Mucosa of rectum (tissue), 2 donors: ENCODE data around the gene ZNF804B.

Source experiments
- H3K27ac ChIP-seq, 2 donors: one replicate each; pipeline ENCODE4 v1.7.0; 2013; ENCODE audit warnings: inconsistent platforms in 2 of 2, low read depth in 2 of 2, low read length in 2 of 2
- H3K27me3 ChIP-seq, 2 donors: one replicate each; pipeline ENCODE4 v1.7.0; 2013; ENCODE audit warnings: low read length in 2 of 2; ENCODE audit not compliant: control insufficient read depth in 2 of 2, insufficient read depth in 2 of 2
- H3K36me3 ChIP-seq, 2 donors: one replicate each; pipeline ENCODE4 v1.7.0; 2013; ENCODE audit warnings: low read length in 2 of 2; ENCODE audit not compliant: control insufficient read depth in 2 of 2, insufficient read depth in 2 of 2
- H3K4me1 ChIP-seq, 2 donors: one replicate each; pipeline ENCODE4 v1.7.0; 2013; ENCODE audit warnings: low read length in 2 of 2, mild to moderate bottlenecking in 1 of 2; ENCODE audit not compliant: control insufficient read depth in 2 of 2, insufficient read depth in 2 of 2
- H3K4me3 ChIP-seq, 2 donors: one replicate each; pipeline ENCODE4 v1.7.0; 2013; ENCODE audit warnings: low read length in 2 of 2
- H3K9ac ChIP-seq, 2 donors: one replicate each; pipeline ENCODE4 v1.7.0; 2013; ENCODE audit warnings: low read length in 2 of 2, low read depth in 1 of 2, mild to moderate bottlenecking in 1 of 2
- H3K9me3 ChIP-seq, 2 donors: one replicate each; pipeline ENCODE4 v1.7.0; 2013; ENCODE audit warnings: low read length in 2 of 2; ENCODE audit not compliant: control insufficient read depth in 2 of 2
- donor health status: healthy.
- donor health status: Normal muscosa, but diverticular disease.

The ZNF804B gene

DNA sequence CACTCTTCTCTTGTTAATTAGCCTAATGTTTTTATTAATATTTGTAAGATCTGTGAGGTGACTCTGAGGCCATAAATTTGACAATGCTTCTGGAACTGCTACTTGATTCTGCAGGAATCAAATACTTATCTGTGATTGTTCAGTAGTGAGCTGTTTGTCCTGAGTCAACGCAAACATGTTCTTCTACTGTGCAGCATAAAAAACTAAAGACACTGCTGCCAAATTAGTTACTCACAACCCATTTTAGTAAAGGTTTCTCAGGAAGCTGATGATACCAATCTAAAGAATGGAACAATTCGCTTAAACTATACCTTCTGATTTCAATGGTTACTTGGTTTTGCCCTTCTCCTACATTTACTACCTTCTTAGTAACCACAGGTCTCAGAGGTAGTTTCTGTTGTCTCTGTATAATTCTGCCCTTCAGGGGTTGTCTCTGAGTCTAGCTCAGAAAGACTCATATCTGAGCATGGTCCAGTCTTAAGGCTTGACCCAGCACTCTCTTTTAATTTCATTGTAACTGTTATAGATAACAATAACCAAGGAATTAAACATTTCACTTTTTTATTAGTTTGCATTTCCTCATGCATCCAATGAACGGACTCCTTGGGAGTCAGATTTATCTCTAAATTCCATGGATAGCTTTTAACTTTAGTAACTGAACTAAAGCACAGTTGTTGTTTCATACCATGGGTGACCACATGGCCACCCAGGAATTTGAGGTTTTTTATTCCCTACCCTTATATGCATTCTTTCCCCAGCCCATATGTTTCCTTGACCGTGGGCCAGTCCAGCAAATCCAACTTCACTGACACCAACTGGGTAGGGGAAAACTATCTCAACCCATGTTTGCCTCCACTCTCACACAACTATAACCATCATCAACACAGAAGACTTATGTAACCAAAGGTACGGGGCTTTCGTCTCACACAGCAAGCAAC lies 345.5 kb downstream of the ZNF804B start:
- H3K9ac ChIP-seq: no peak overlapping the region
- H3K27me3 ChIP-seq: no peaks in the 10 kb centered on the region
- H3K36me3 ChIP-seq: no peaks in the 10 kb centered on the region
- no peak overlapping the region for H3K4me3 ChIP-seq
- H3K27ac ChIP-seq: no peak overlapping the region
- no peaks in the 10 kb centered on the region for H3K9me3 ChIP-seq
- H3K4me1 ChIP-seq: no peaks in the 10 kb centered on the region

DNA sequence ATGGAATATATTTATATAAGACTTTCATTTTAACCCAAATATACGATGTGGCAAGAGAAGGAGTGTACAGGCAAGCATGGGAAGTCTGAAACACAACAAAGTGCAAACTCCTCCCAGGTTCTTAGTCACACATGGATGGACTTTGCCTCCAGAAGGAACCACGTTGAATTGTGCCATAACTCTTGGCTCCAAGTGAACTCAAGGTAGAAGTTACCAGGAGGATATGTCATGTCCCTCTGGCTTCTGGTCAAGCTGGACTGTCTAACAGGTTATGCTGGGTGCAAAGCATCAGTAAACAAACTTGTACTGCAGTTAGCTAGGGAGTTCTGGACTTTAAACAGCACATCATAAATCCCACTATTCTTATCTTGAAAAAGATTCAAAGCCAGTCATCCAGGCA lies 364.4 kb downstream of the ZNF804B start:
- no peak overlapping the region for H3K9ac ChIP-seq
- H3K36me3 ChIP-seq: no peaks in the 10 kb centered on the region
- H3K27ac ChIP-seq: no peak overlapping the region
- H3K27me3 ChIP-seq: no peaks in the 10 kb centered on the region
- no peaks in the 10 kb centered on the region for H3K9me3 ChIP-seq
- H3K4me1 ChIP-seq: no peaks in the 10 kb centered on the region
- H3K4me3 ChIP-seq: no peak overlapping the region

DNA sequence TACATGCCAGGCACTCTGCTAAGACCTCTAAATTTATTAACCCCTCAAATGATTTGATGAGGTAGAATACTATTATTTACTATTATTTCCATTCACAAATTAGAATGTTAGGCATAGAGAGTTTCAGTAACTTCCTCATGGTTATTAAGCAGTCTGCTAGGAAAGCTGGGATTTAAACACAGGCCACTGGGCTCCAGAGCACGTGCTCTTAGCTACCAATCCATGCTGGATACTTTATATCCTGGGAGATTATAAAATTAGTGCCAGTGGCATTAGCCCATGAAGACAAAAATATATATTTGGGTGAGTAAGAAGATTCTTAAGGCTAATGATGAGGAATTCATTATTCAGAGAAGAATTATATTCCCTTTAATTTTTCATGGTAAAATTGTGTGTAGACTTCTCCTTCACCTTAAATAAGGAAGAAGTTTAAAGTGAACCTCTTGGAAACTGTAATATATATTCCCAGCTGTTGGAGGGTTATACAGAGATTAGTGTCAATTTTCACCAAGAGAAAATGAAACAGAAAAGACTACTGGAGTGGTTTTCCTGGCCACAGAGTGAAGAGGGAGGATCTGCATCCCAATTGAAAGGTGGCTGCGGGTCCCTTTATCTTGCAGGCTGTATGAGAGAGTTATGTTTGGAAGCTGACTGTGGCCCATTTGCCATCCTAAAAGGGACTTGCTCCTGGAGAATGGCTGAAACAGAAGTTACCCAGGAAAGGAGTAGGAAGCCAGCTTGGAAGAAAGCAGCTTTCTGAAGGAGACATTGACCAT lies 370.3 kb downstream of the ZNF804B start:
- no peak overlapping the region for H3K27ac ChIP-seq
- H3K9ac ChIP-seq: no peak overlapping the region
- no peak overlapping the region for H3K4me3 ChIP-seq
- H3K9me3 ChIP-seq: peaks cover 0 to 2% of the 10 kb centered on the region in 2 donors
- H3K27me3 ChIP-seq: no peaks in the 10 kb centered on the region
- H3K4me1 ChIP-seq: no peaks in the 10 kb centered on the region
- no peaks in the 10 kb centered on the region for H3K36me3 ChIP-seq

DNA sequence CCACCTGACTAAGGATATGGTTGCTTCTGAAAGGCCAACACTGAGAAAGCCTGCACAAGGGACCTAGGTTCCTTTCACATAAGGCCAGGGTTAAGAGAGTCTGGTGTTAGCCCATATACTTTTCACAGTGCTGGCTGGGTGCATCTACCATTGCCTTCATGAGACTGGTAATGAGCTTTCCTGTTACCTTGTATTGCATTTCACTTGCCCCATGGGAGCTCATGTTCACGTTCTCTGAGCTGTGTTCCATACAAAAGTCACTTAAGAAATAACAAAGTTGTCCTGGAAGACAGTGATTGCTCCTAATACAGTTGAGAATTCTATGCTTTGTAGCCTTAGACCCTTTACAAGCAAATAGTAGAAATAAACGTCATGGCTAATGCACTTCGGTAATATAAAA lies 373.9 kb downstream of the ZNF804B start:
- Histone ChIP-seq H3K4me3 (no peak overlapping the region), H3K9me3 (peaks cover 0 to 2% of the 10 kb centered on the region in 2 donors), H3K36me3 (no peaks in the 10 kb centered on the region), H3K27me3 (no peaks in the 10 kb centered on the region), H3K27ac (no peak overlapping the region), H3K9ac (no peak overlapping the region), H3K4me1 (no peaks in the 10 kb centered on the region)

DNA sequence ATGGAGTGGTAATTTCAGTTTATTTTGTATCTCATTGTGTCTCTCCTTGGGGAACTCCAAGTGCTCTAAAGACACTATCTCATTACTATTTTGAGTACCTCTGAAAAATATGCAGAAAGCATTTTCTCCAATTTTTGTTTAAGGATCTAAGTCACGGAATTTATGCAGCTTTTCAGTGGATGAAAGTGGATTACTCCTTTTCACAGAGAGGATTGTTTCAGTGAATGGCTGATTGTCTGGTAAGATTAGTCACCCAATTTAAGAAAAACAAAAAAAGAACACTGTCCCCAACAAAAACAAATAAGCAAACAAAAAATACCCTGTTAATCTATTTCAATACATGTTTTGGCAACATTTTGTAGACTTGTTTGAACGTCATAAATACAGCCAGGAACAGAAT lies 374.3 kb downstream of the ZNF804B start:
- Histone ChIP-seq H3K4me3 (no peak overlapping the region), H3K9ac (no peak overlapping the region), H3K36me3 (no peaks in the 10 kb centered on the region), H3K4me1 (no peaks in the 10 kb centered on the region), H3K27me3 (no peaks in the 10 kb centered on the region), H3K9me3 (peaks cover 0 to 2% of the 10 kb centered on the region in 2 donors), H3K27ac (no peak overlapping the region)

DNA sequence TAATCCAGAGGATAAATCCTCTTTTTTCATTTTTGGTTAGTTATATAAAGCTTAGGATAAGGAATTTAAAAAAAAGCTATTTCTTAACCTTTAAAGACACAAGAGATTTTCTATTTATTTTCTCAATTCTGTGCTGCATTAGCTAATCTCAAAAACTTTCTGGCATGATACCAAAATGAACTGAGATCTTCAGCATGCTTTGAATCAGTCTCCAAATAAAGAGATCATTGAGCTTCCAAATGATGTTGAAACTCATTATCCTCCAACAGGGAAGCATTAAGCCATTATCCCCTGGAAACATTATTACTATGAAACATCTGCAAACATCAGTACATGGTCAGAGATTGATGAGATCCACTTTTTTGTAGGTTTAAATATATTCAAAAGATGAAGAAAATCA lies 386.3 kb downstream of the ZNF804B start:
- Histone ChIP-seq H3K27ac (no peak overlapping the region), H3K4me1 (no peaks in the 10 kb centered on the region), H3K4me3 (no peak overlapping the region), H3K9ac (no peak overlapping the region), H3K9me3 (no peaks in the 10 kb centered on the region), H3K27me3 (no peaks in the 10 kb centered on the region), H3K36me3 (no peaks in the 10 kb centered on the region)

DNA sequence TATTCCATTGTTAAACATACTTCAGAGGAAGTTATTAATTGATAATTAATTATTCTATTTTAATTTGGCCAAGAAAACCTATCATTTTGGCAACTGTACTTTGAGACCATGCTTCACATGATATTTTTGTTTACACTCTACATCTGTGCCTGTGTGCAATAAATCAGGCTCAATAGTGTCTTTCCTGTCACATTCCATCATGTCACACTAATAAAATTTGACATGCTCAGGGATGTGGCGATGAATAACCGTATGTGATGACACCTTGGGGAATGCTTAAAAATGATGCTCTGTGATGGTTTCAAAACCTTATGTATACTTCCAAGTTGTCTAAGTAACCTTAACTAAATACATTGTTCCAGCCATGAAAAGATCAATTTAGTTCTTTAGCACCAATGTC lies 400.6 kb downstream of the ZNF804B start:
- no peaks in the 10 kb centered on the region for H3K27me3 ChIP-seq
- H3K36me3 ChIP-seq: no peaks in the 10 kb centered on the region
- no peaks in the 10 kb centered on the region for H3K4me1 ChIP-seq
- H3K27ac ChIP-seq: no peak overlapping the region
- H3K9me3 ChIP-seq: no peaks in the 10 kb centered on the region
- H3K9ac ChIP-seq: no peak overlapping the region
- H3K4me3 ChIP-seq: no peak overlapping the region

DNA sequence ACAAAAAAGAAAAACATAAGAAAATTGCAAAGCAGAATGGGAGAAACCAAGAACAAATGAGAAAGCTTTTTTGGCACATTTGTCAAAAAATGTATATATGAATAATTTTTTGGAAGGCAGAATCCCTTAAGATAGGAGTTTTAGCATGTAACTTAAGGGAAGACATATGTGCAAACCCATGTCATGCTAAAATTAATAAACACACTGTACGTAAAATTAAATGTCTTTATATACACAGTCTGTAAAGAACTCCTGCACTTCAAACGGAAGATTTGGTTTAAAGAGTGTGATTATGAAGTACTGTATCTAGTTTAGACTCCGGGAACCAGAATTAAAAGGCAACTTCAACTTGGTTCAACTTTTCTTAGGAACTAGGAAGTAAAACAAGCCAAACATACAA lies 405.9 kb downstream of the ZNF804B start:
- H3K9me3 ChIP-seq: no peaks in the 10 kb centered on the region
- H3K4me1 ChIP-seq: no peaks in the 10 kb centered on the region
- H3K27ac ChIP-seq: no peak overlapping the region
- H3K9ac ChIP-seq: no peak overlapping the region
- H3K36me3 ChIP-seq: no peaks in the 10 kb centered on the region
- no peaks in the 10 kb centered on the region for H3K27me3 ChIP-seq
- H3K4me3 ChIP-seq: no peak overlapping the region

DNA sequence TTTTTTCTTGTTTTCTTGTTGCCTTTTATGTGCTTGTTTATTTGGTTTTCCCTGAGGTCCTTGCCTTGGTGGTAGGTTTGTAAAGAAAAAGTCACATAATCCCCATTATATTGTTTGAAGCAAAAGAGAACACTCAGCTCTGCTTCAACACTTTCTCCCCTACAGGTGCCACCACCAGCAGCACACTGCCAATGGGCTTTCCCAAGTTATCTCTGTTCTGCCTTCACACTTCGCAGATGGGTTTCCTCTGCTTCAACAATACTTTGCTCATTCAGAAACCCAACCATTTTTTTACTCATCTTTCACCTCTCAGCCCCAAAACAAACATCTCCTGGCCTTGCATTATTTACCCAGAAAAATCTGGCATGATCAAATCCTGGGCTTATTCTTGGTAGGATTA lies 411.1 kb downstream of the ZNF804B start:
- H3K9ac ChIP-seq: no peak overlapping the region
- H3K4me1 ChIP-seq: no peaks in the 10 kb centered on the region
- H3K9me3 ChIP-seq: no peaks in the 10 kb centered on the region
- H3K4me3 ChIP-seq: no peak overlapping the region
- H3K27me3 ChIP-seq: no peaks in the 10 kb centered on the region
- H3K27ac ChIP-seq: no peak overlapping the region
- H3K36me3 ChIP-seq: no peaks in the 10 kb centered on the region

DNA sequence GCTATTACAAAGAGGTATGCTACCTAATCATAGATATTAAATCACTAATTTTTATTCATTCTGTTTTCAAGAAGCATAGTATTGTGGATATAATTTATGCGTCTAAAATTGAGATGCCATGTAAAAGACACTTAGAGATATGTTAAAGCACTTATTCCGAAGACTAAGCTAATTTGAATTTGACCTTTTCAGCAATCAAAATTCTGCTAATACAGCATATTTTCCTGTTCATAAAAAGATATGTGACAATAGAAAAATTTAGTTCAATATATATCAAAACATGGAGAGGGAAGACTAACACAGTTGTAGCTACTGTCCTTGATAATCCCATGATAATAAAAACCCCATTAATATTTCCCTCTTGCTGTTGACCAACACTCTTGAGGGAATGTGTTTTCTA lies 422.6 kb downstream of the ZNF804B start:
- Histone ChIP-seq H3K27ac (no peak overlapping the region), H3K4me1 (no peaks in the 10 kb centered on the region), H3K9me3 (peaks cover 0 to 6% of the 10 kb centered on the region in 2 donors), H3K36me3 (no peaks in the 10 kb centered on the region), H3K4me3 (no peak overlapping the region), H3K27me3 (no peaks in the 10 kb centered on the region), H3K9ac (no peak overlapping the region)
